ENCODE results near the gene ETS1.

DNA sequence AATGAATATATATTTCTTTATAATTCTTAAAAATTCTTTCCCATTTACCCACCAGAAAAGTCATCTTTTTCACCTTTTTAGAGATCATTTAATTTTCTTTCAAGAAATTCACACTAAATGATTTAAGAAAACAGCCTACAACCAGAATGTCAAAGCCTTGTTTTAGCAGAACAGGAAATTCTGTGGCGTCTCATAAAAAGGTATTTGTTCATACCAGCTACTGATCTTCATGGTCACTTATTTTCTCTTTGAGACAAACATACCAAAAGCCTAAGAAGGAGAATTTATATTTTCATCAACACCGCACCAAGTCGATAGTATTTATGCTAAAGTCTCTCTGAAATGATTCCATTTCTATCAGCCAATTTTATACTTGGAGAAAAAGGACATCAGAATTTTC lies 105.3 kb downstream of the ETS1 start:
- TF ChIP-seq, protein P1, sequence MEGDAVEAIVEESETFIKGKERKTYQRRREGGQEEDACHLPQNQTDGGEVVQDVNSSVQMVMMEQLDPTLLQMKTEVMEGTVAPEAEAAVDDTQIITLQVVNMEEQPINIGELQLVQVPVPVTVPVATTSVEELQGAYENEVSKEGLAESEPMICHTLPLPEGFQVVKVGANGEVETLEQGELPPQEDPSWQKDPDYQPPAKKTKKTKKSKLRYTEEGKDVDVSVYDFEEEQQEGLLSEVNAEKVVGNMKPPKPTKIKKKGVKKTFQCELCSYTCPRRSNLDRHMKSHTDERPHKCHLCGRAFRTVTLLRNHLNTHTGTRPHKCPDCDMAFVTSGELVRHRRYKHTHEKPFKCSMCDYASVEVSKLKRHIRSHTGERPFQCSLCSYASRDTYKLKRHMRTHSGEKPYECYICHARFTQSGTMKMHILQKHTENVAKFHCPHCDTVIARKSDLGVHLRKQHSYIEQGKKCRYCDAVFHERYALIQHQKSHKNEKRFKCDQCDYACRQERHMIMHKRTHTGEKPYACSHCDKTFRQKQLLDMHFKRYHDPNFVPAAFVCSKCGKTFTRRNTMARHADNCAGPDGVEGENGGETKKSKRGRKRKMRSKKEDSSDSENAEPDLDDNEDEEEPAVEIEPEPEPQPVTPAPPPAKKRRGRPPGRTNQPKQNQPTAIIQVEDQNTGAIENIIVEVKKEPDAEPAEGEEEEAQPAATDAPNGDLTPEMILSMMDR (IDR thresholded peaks at IDR 0.05; ENCODE audit: insufficient read depth, low read length): no peak
- TF ChIP-seq POLR2AphosphoS5 (IDR thresholded peaks at IDR 0.05; ENCODE audit: low read depth): no peak

Data from HL-60 (cell line).